HFFc6 (cell line): Measurements from ENCODE around the gene RBFA. TPM values are rescaled to one million over a fixed set of nuclear protein-coding genes. Genes with fewer than 3 reads are reported as not detected.

ENCODE experiments used
- DNase-seq: peaks from one replicate; pipeline ENCODE4 v3.0.0-alpha.2; 2018
- H3K27ac Mint-ChIP-seq: 2 replicates; pipeline ENCODE4 v1.8.0; 2020; ENCODE audit warnings: mild to moderate bottlenecking, mixed read lengths
- H3K27me3 Mint-ChIP-seq: 2 replicates; pipeline ENCODE4 v1.8.0; 2021; ENCODE audit warnings: mild to moderate bottlenecking, moderate library complexity, mixed read lengths; ENCODE audit not compliant: insufficient read depth
- H3K36me3 Mint-ChIP-seq: 2 replicates; pipeline ENCODE4 v1.8.0; 2021; ENCODE audit warnings: low read depth, mixed read lengths
- H3K4me1 Mint-ChIP-seq: 2 replicates; pipeline ENCODE4 v1.8.0; 2020; ENCODE audit warnings: low read depth, mixed read lengths
- H3K4me3 Mint-ChIP-seq: 2 replicates; pipeline ENCODE4 v1.8.0; 2020; ENCODE audit warnings: mild to moderate bottlenecking, moderate library complexity, mixed read lengths
- H3K9me3 Mint-ChIP-seq: 2 replicates; pipeline ENCODE4 v1.8.0; 2020; ENCODE audit warnings: mild to moderate bottlenecking, mixed read lengths
- total RNA-seq, 6 experiments: library from RNA; stranded (reverse); fragmentation: NEBNext Ultra II Directional; extraction: Animal tissue kit (Norgen Biotek cat#: 25700); gene quantifications; 2 replicates in 1 of 6; 3 replicates in 5 of 6; pipeline ENCODE4 v1.2.3, GENCODE V29; 2021
- TF ChIP-seq, protein P1 (sequence below): fragments of 200-600 bp; sonication (generic); IDR thresholded peaks from 2 replicates; pipeline ENCODE4 v1.5.0; 2021; ENCODE audit warnings: antibody characterized with exemption, mild to moderate bottlenecking

Gene RBFA
- total RNA-seq, 6 experiments from 2014 or later = 24.8 to 28.4 (median 27.2) TPM

- DNase-seq = peak; percentile 85
- H3K27me3 Mint-ChIP-seq = peaks cover 3% of the 10 kb centered on the region
Measured at GRCh38 chr18:80033181-80034067, 810 bp upstream of the RBFA start.

DNA sequence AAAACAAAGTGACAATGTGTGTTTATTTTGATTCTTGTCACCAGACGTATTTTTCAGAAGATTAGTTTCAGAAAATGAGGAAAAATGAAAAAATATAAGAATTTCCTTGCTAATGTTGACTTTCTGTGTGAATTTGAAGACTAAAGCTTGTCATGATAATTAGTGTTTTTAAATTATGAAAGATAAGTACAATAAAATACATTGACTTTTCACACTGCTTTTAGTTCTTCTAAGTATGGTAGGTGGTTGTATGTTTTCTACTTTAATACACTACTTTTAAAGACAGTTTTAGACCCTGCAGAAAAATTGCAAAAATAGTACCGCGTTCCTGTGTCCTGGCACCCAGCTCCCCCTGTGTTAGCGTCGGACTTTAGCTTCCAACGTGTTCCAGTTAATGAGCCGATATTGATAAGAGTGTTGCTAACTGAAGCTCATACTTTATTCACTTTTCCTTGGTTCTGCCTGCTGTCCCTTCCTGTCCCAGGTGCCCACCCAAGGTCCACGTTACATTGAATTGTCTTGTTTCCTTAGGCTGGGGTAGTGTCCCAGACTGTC, 695 bp downstream of the RBFA start:
- Mint-ChIP-seq H3K36me3 (0 out of 2 replicates have a peak, but pooled peaks cover 4% of the 10 kb centered on the region), H3K27me3 (peaks cover 3% of the 10 kb centered on the region), H3K4me3 (peak overlapping the region; percentile 96), H3K27ac (peak overlapping the region; percentile 64), H3K4me1 (peaks cover 31% of the 10 kb centered on the region), H3K9me3 (no peaks in the 10 kb centered on the region)
- DNase-seq = no peak
- TF ChIP-seq, protein P1, sequence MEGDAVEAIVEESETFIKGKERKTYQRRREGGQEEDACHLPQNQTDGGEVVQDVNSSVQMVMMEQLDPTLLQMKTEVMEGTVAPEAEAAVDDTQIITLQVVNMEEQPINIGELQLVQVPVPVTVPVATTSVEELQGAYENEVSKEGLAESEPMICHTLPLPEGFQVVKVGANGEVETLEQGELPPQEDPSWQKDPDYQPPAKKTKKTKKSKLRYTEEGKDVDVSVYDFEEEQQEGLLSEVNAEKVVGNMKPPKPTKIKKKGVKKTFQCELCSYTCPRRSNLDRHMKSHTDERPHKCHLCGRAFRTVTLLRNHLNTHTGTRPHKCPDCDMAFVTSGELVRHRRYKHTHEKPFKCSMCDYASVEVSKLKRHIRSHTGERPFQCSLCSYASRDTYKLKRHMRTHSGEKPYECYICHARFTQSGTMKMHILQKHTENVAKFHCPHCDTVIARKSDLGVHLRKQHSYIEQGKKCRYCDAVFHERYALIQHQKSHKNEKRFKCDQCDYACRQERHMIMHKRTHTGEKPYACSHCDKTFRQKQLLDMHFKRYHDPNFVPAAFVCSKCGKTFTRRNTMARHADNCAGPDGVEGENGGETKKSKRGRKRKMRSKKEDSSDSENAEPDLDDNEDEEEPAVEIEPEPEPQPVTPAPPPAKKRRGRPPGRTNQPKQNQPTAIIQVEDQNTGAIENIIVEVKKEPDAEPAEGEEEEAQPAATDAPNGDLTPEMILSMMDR = peak; percentile 55; the same call in 1 of the 2 replicates

More at GRCh38 chr18:80033181-80034067, 810 bp upstream of the RBFA start:
- Mint-ChIP-seq H3K36me3 (0 out of 2 replicates have a peak, but pooled peaks cover 4% of the 10 kb centered on the region), H3K9me3 (no peaks in the 10 kb centered on the region), H3K4me3 (peak overlapping the region; percentile 96), H3K4me1 (peaks cover 35% of the 10 kb centered on the region), H3K27ac (peak overlapping the region; percentile 99)
- TF ChIP-seq, protein P1 = no peak

- no peak for DNase-seq
- H3K36me3 Mint-ChIP-seq = 0 out of 2 replicates have a peak, but pooled peaks cover 4% of the 10 kb centered on the region
- no peaks in the 10 kb centered on the region for H3K9me3 Mint-ChIP-seq
Measured at GRCh38 chr18:80035997-80036396, 1.8 kb downstream of the RBFA start.

DNA sequence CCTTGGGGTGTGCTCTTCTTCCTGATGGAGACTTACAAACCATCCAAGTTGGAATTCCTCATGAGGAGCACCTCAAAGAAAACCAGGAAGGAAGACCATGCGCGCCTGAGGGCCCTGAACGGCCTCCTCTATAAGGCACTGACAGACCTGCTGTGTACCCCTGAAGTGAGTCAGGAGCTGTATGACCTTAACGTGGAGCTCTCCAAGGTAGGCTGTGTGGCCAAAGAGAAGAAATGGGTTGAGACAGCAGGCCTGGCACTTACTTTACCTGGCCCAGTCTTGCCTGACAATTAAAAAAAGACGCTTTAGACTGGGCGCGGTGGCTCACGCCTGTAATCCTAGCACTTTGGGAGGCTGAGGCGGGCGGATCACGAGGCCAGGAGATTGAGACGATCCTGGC, 3.1 kb downstream of the RBFA start:
- no peak for DNase-seq
- Mint-ChIP-seq H3K27me3 (peaks cover 3% of the 10 kb centered on the region), H3K27ac (no peak overlapping the region), H3K36me3 (0 out of 2 replicates have a peak, but pooled peaks cover 4% of the 10 kb centered on the region), H3K9me3 (no peaks in the 10 kb centered on the region), H3K4me3 (no peak overlapping the region), H3K4me1 (peaks cover 25% of the 10 kb centered on the region)
- TF ChIP-seq, protein P1 = no peak

More at GRCh38 chr18:80035997-80036396, 1.8 kb downstream of the RBFA start:
- Mint-ChIP-seq H3K4me3 (peak overlapping the region; percentile 96), H3K27ac (no peak overlapping the region), H3K4me1 (peaks cover 31% of the 10 kb centered on the region), H3K27me3 (peaks cover 3% of the 10 kb centered on the region)
- TF ChIP-seq, protein P1 = no peak

DNA sequence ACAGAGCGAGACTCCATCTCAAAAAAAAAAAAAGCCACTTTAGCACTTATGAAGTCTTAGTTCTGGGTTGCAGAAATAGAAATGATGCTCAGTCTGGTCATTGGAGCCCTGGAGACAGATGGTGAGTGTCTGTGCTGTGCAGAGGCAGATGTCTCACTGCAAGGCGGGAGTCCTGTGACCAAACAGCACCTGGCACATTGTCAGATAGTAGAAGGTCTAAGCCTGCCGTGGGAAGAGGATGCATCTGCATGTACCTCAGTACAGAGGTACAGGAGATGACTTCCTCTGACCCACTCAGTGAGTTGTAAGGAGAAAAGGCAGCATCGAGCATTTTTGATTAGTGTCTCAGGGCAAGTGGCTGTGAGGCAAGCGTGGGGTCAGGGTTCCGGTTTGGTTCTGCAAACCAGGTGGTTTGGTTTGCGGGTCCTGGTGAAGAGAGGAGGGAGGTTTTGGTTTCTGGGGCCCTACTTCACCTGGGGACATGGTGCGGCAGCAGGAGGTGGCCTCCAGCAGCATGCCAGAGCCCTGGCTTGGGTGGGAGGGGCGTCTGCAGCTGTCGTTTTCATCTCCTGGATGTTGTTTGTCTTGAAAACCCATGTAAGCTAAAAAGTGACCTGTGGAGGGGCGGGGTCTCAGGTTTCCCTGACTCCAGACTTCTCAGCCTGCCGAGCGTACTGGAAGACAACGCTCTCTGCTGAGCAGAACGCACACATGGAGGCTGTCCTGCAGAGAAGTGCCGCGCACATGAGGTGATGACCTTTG, 3.8 kb downstream of the RBFA start:
- DNase-seq = no peak
- peaks cover 2% of the 10 kb centered on the region for H3K27me3 Mint-ChIP-seq
- peaks cover 20% of the 10 kb centered on the region for H3K4me1 Mint-ChIP-seq
- no peak overlapping the region for H3K4me3 Mint-ChIP-seq
- TF ChIP-seq, protein P1 = no peak
- 0 out of 2 replicates have a peak, but pooled peaks cover 4% of the 10 kb centered on the region for H3K36me3 Mint-ChIP-seq
- no peaks in the 10 kb centered on the region for H3K9me3 Mint-ChIP-seq
- no peak overlapping the region for H3K27ac Mint-ChIP-seq
